Dedifferentiated amniotic fluid mesenchymal stem cell (primary cell): Measurements from ENCODE around the gene CCDC50.

Source experiments
- DNase-seq: peaks from one replicate; pipeline ENCODE4 v3.0.0-alpha.2; 2016; ENCODE audit errors: extremely low spot score

The CCDC50 gene

GRCh38 chr3:191320316-191320715 is 8.9 kb upstream of the CCDC50 start:
- no peak for DNase-seq

- DNase-seq: no peak
Measured at GRCh38 chr3:191321019-191321767, 8.0 kb upstream of the CCDC50 start.

- no peak for DNase-seq
Measured at GRCh38 chr3:191324936-191325335, 4.3 kb upstream of the CCDC50 start.

GRCh38 chr3:191327526-191327925 is 1.7 kb upstream of the CCDC50 start:
- DNase-seq: no peak

GRCh38 chr3:191328383-191328961 is 722 bp upstream of the CCDC50 start:
- no peak for DNase-seq

GRCh38 chr3:191329654-191330529 is 698 bp downstream of the CCDC50 start, which contains the start of gene UTS2B:
Gene UTS2B, minus strand, starts transcription at chr3:191330526. Its CDS starts 48,337 bp downstream, at chr3:191282189.
- peak; percentile 42 for DNase-seq

- DNase-seq: peak; percentile 62
Measured at GRCh38 chr3:191330530-191331048, 1.4 kb downstream of the CCDC50 start.

GRCh38 chr3:191331388-191331787 is 2.2 kb downstream of the CCDC50 start:
- DNase-seq: no peak

GRCh38 chr3:191333298-191333880 is 4.2 kb downstream of the CCDC50 start:
- no peak for DNase-seq

- no peak for DNase-seq
Measured at GRCh38 chr3:191334346-191334893, 5.2 kb downstream of the CCDC50 start.

- DNase-seq: no peak
Measured at GRCh38 chr3:191336833-191337232, 7.6 kb downstream of the CCDC50 start.

- no peak for DNase-seq
Measured at GRCh38 chr3:191338177-191338488, 8.9 kb downstream of the CCDC50 start.

- DNase-seq: no peak
Measured at GRCh38 chr3:191339316-191339917, 10.2 kb downstream of the CCDC50 start.

- no peak for DNase-seq
Measured at GRCh38 chr3:191340351-191340750, 11.2 kb downstream of the CCDC50 start.

GRCh38 chr3:191340966-191341365 is 11.8 kb downstream of the CCDC50 start:
- DNase-seq: no peak

GRCh38 chr3:191342006-191342405 is 12.8 kb downstream of the CCDC50 start:
- no peak for DNase-seq

- no peak for DNase-seq
Measured at GRCh38 chr3:191342411-191342810, 13.2 kb downstream of the CCDC50 start.

- DNase-seq: no peak
Measured at GRCh38 chr3:191343115-191343514, 13.9 kb downstream of the CCDC50 start.

- DNase-seq: no peak
Measured at GRCh38 chr3:191343913-191344312, 14.7 kb downstream of the CCDC50 start.

- DNase-seq: no peak
Measured at GRCh38 chr3:191345334-191345733, 16.1 kb downstream of the CCDC50 start.

GRCh38 chr3:191347228-191347627 is 18.0 kb downstream of the CCDC50 start:
- DNase-seq: no peak
